GM20431 (cell line): Measurements from ENCODE around the gene POLG2.

Source experiments
- in situ Hi-C: fragments of 300-500 bp; cut with MseI, MboI; formaldehyde crosslinking; loops from one replicate; pipeline ENCODE4 v1.15.0; 2020; ENCODE audit warnings: low sequenced_read_pairs; ENCODE audit not compliant: unreplicated experiment

The POLG2 gene

DNA sequence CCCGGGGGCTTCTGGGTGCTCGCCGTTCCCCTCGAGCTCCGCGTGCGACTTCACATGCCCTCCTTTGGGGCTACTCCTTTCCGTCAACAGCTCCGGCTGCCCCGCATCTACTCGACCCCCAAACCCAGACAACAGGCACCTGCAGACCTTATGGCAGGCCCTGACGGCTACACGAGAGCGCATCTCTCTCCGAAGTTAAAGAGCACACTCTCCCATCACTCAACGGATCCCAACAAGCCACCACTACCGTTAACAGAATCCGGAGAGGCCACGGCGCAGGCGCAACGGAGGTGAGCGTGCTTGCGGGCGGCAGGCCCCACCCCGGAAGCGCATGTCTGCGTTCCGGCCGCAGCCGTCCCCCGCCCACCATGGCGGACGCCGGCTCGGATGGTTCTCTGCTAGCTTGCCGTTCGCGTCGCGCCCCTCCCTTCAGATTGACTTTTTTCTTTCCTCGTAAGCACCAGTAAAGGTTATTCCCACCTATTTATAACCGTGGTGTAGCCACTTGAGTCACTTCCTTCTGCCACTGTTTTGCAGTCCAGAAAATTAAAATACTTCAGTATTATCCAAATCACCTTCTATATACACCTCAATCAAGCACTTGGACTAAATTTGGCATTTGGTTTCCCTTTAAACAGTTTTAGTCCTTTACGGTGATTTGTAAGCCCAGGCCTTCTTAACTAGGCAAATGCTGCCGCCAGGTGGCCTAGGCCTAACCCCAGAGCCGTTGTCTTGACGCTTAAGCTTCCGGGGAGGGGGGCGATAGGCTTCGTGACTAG lies at the start of gene POLG2:
Gene POLG2, minus strand, starts transcription at position 269 of the 779 bp plus-strand sequence. Its CDS starts 86 bp downstream, at position 183.
- in situ Hi-C loops = no loop called here

DNA sequence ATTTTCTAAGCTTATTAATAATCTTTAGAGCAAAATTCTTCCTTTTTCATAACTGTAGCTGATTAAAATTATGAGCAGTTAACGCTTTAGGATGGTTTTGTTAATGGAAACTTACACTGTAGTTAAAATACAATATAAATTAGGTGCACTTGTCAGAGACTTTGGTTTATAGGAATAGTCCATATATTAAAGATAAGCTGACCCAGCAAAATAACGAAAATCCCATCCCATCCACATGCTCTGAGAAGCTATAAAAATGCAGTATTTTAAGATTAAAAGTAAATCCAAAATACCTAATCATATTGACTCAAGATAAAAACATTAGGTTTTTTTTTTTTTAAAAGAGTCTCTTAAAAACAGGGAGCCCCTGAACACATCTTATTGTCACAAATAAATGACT lies 47.9 kb upstream of the POLG2 start:
- in situ Hi-C loops = no loop called here

GRCh38 chr17:64540118-64540776 lies 43.4 kb upstream of the POLG2 start:
- in situ Hi-C loops = no loop called here

- in situ Hi-C loops = no loop called here
These were observed 41.8 kb upstream of the POLG2 start for GRCh38 chr17:64538508-64539130.

GRCh38 chr17:64537488-64537887 lies 40.6 kb upstream of the POLG2 start:
- in situ Hi-C loops = no loop called here

DNA sequence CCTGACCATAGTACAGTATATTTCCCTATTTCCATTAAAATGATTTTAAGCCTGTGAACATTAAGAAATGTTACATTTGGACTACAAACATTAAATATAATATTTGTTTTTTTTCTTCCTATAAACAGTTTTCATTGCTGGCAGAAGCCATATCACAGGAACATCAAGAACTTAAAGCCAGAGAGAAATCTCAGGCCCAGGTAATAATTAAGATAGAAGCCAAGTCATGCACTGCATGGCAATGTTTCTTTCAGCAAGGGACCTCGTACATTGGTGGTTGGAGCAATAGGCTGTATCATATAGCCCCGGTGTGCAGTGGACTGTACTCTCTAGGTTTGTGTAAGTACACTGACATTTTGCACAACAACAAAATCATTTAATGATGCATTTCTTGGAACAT lies 40.1 kb upstream of the POLG2 start:
- in situ Hi-C loops = no loop called here

DNA sequence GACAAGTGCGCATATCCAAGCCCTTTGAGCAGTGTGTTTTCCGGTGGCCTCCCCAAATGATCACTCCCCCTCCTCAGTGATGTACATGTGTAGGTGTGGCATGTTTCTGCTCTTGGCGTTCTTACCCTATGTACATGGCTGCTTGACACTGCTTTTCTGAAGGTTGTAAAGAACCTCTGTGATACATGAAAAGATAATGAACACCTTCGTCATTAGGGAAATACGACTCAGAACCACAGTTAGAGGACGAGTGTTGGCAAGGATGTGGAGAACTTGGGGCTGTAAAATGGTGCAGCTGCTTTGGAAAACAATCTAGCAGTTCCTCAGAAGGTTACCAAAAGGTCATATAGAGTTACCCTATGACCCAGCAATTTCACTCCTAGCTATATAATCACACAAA lies 38.5 kb upstream of the POLG2 start:
- in situ Hi-C loops = no loop called here

DNA sequence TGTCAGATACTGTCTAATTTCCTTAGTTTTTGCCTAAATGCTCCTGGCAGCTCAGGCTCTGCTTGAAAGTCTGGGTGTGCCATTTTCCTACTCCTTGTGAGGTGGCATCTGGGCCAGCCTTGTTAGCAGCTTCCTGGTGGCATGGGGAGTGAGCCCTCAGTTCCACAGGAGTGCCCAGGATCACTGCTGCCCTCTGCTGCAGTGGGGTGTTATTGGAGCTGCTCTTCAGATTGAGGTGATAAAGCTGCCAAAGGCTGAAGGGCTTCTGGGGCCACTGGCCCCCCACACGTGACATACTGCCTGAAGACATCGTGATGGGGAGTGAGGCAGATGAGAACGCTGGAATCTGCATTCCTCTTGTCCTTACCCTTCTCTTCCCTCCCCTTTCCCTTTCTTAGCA lies 37.3 kb upstream of the POLG2 start:
- in situ Hi-C loops = no loop called here

- in situ Hi-C loops = no loop called here
These were observed 36.9 kb upstream of the POLG2 start for GRCh38 chr17:64533784-64534183.

DNA sequence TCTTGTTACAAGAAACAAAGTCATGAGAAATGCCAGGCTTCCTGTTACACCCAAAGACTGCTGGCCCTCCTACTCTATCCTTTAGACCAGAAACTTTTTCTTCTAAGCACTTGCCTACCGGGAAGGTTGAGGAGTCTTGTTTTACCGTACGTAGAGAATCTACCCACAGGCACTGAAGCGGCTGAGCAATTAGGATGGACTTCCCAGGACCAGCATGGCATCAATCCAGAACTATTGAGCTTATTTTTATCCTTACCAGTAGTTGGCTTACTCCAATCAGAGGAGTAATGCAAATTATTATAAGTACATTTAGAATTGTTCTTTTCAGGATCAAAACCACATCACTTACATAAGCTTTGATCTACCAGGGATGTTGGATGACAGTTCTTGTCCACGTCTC lies 35.6 kb upstream of the POLG2 start:
- in situ Hi-C loops = no loop called here

DNA sequence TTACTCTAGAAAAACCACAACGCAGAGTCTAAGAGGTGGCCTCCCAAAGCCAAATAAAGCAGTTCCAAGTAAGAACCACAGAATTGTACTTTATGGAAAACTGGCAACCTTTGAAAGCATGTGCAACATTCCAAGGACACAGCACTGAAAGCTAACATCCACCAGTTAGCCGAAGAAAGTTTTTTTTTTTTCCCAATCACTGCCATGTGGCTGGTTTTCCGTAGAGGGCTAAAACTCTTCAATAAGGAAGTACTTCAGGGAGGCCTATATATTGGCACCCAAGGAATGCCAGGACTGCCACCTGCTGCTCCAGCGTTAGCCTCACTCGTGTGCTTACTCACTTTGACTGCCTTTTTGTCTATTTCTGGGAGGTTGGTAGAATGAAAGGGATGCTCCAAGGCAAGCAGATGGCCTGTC lies 35.1 kb upstream of the POLG2 start:
- in situ Hi-C loops = no loop called here

- in situ Hi-C loops = no loop called here
These were observed 32.4 kb upstream of the POLG2 start for GRCh38 chr17:64529221-64529620.

- in situ Hi-C loops = no loop called here
These were observed 31.1 kb upstream of the POLG2 start for GRCh38 chr17:64527914-64528313.

- in situ Hi-C loops = no loop called here
These were observed 23.5 kb upstream of the POLG2 start for GRCh38 chr17:64520359-64520758.

- in situ Hi-C loops = no loop called here
These were observed 22.7 kb upstream of the POLG2 start for GRCh38 chr17:64519601-64520000.

DNA sequence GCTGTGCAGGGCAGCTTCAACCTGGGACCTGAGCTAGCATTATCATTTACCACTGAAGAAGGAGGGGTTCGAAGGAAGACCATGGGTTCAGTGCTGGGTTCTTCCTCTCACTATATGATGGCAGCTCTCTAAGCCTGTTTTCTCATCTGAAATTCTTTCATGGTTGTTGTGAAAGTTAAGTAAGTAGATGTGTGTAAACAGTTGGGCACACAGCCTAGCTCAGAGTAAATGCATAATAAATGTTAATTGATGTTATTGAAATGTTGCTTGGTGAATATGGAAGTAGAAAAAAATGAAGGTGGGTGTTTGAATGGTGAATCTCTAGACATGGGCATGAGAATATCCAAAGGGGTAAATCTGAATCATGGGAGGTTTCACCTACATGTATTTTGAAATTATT lies 19.0 kb upstream of the POLG2 start:
- in situ Hi-C loops = no loop called here

- in situ Hi-C loops = no loop called here
These were observed 18.6 kb upstream of the POLG2 start for GRCh38 chr17:64515419-64515818.

GRCh38 chr17:64509179-64509578 lies 12.3 kb upstream of the POLG2 start:
- in situ Hi-C loops = no loop called here

DNA sequence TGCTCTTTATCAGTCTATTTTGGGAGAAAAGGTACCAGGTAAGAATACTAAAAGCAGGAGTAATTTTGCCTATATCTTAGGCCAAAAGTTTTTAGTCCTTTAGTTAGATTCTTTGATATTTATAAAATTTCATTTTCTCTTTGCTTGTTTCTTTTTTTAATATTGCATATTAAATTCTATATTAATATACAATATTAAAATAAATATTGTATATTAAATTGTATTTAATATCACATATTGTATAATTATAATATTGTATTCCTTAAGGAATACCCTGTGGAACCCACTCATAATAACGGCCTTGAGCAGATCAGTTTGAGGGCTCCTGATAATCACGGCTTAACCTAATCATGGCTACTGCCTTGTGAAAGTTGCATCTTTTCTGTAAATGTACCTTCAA lies 11.8 kb upstream of the POLG2 start:
- in situ Hi-C loops = no loop called here

DNA sequence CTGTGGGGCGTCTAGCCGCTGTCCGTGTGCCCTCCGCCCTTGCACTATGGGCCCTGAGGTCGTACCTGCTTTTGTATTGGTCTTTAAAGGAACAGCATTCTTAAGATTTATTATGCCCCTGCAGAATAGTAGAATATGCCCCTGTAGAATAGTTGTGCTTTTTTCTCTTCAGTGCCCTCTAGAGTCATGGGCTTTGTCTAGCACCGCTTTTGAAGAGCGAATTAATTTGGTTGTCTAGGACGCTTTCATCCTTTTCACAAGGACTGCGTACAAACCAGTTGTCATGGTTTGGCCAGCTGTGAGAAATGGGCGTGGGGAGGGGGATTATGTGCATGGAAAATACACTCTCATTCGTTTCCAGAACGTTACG lies 10.5 kb upstream of the POLG2 start:
- in situ Hi-C loops = no loop called here
